ENCODE measurements around the gene DPH7.

- TF ChIP-seq POLR2A (IDR thresholded peaks at IDR 0.05; ENCODE audit: low read length) (no peak), GATA1 (IDR thresholded peaks at IDR 0.05; ENCODE audit: low read depth, low read length) (no peak)
Measured at GRCh38 chr9:137543237-137543963, 35.3 kb downstream of the DPH7 start.

All from erythroblast (primary cell).